OCI-LY7 (cell line): ENCODE results near the gene CTNNA3.

Experiments used
- CTCF ChIP-seq: fragments of 200-600 bp; sonication (generic); conservative IDR thresholded peaks from 2 replicates; pipeline ENCODE4 v1.5.1; 2014; ENCODE audit warnings: mild to moderate bottlenecking, antibody characterized with exemption, low read length, moderate library complexity, mixed read lengths
- EZH2phosphoT487 ChIP-seq: fragments of 200-600 bp; sonication (generic); IDR thresholded peaks from 2 replicates; pipeline ENCODE4 v1.6.1; 2018; ENCODE audit warnings: low read depth, borderline replicate concordance, mild to moderate bottlenecking, mixed run types, antibody characterized with exemption, low read length, moderate library complexity, mixed read lengths

GRCh38 chr10:67171970-67172369 is 524.0 kb downstream of the CTNNA3 start:
- TF ChIP-seq CTCF (no peak), EZH2phosphoT487 (no peak)
